Naive thymus-derived CD8-positive, alpha-beta T cell (primary cell): ENCODE data around the gene MAP3K2. TPM values are rescaled to one million over a fixed set of nuclear protein-coding genes. Genes with fewer than 3 reads are reported as not detected.
"Not testable (repeated sequence)": the region's sequence is repeated elsewhere in the genome, so short reads cannot be mapped to it uniquely, and the experiment has no call there.

Experiments used
- ATAC-seq, 2 donors: fragments of 150-1000 bp; cut with Tn5 transposase in 1 of 2; sonication (Bioruptor Pico), chemical (Tn5 transposase) in 1 of 2; 1 replicate in 1 of 2; 2 replicates in 1 of 2; pipeline ENCODE4 v1.10.0; 2021; ENCODE audit warnings: mild to moderate bottlenecking in 2 of 2, moderate library complexity in 2 of 2
- POLR2A ChIA-PET: fragments of 350-600 bp; sonication (Branson Sonifier 250); formaldehyde crosslinking; loops from one replicate; lab custom pipeline; 2021; ENCODE audit warnings: antibody characterized with exemption; lab: Charles Lee
- DNase-seq, 10 donors: peaks; one replicate each; pipeline versions ENCODE4 v3.0.0 to v3.0.0-alpha.2; 2020 to 2022
- H3K27ac Mint-ChIP-seq, 10 donors: one replicate each; pipeline ENCODE4 v1.8.0; 2020 to 2022; ENCODE audit warnings: mild to moderate bottlenecking in 10 of 10, mixed read lengths in 10 of 10, moderate library complexity in 4 of 10, inconsistent platforms in 1 of 10
- H3K27me3 Mint-ChIP-seq, 5 donors: one replicate each; pipeline ENCODE4 v1.8.0; 2021 to 2022; ENCODE audit warnings: mixed read lengths in 5 of 5
- H3K36me3 Mint-ChIP-seq, 3 donors: one replicate each; pipeline ENCODE4 v1.8.0; 2020 to 2022; ENCODE audit warnings: mixed read lengths in 3 of 3, mild to moderate bottlenecking in 2 of 3, inconsistent platforms in 1 of 3
- H3K4me1 Mint-ChIP-seq, 4 donors: one replicate each; pipeline ENCODE4 v1.8.0; 2021 to 2022; ENCODE audit warnings: mixed read lengths in 4 of 4
- H3K4me3 Mint-ChIP-seq, 10 donors: one replicate each; pipeline ENCODE4 v1.8.0; 2020 to 2022; ENCODE audit warnings: mild to moderate bottlenecking in 10 of 10, mixed read lengths in 10 of 10, moderate library complexity in 6 of 10, inconsistent platforms in 1 of 10
- H3K9me3 Mint-ChIP-seq, 9 donors: one replicate each; pipeline ENCODE4 v1.8.0; 2020 to 2022; ENCODE audit warnings: mixed read lengths in 9 of 9, mild to moderate bottlenecking in 3 of 9, inconsistent platforms in 1 of 9, moderate library complexity in 1 of 9
- polyA plus RNA-seq, 3 donors: library from polyadenylated mRNA; unstranded; fragments of 300-500 nt; fragmentation: Illumina TruSeq; gene quantifications; one replicate each; pipeline ENCODE4 v1.2.3, GENCODE V29; 2021
- total RNA-seq, 8 experiments: library from RNA in 2 of 8; stranded (reverse) in 2 of 8; gene quantifications; one replicate each; pipeline ENCODE4 v1.2.3 and lab custom pipeline; 2021 to 2026

MAP3K2 gene
- total and polyA plus RNA-seq, 5 experiments from 2014 or later = 36.0 to 80.6 (median 51.9) TPM

- H3K27ac Mint-ChIP-seq = no peak overlapping the region
- H3K4me3 Mint-ChIP-seq = no peak overlapping the region
- peaks cover 29 to 78% (median 71%) of the 10 kb centered on the region in 4 donors for H3K4me1 Mint-ChIP-seq
- no peaks in the 10 kb centered on the region for H3K27me3 Mint-ChIP-seq
- DNase-seq (no peak), ATAC-seq (no peak)
- peaks cover 0 to 4% (median 2%) of the 10 kb centered on the region in 3 donors for H3K36me3 Mint-ChIP-seq
- no peaks in the 10 kb centered on the region for H3K9me3 Mint-ChIP-seq
- POLR2A ChIA-PET = no interaction called here
Measured at GRCh38 chr2:127362971-127363370, 24.8 kb downstream of the MAP3K2 start.

- Mint-ChIP-seq H3K27me3 (no peaks in the 10 kb centered on the region), H3K4me1 (peaks cover 28 to 78% (median 71%) of the 10 kb centered on the region in 4 donors), H3K4me3 (peak overlapping the region in 1 of 10 donors; percentile 52), H3K27ac (peak overlapping the region in 3 of 10 donors; percentile 18 to 87 (median 50)), H3K9me3 (no peaks in the 10 kb centered on the region), H3K36me3 (peaks cover 0 to 4% (median 3%) of the 10 kb centered on the region in 3 donors)
- DNase-seq (no peak), ATAC-seq (no peak)
- POLR2A ChIA-PET = no interaction called here
Measured at GRCh38 chr2:127361929-127362885, 25.6 kb downstream of the MAP3K2 start.

GRCh38 chr2:127360242-127360641 is 27.5 kb downstream of the MAP3K2 start:
- Mint-ChIP-seq H3K27me3 (no peaks in the 10 kb centered on the region), H3K27ac (peak overlapping the region in 1 of 10 donors; percentile 23), H3K4me1 (peaks cover 23 to 76% (median 70%) of the 10 kb centered on the region in 4 donors), H3K4me3 (no peak overlapping the region), H3K36me3 (peaks cover 0 to 8% (median 7%) of the 10 kb centered on the region in 3 donors), H3K9me3 (no peaks in the 10 kb centered on the region)
- POLR2A ChIA-PET = no interaction called here
- no peak for DNase-seq
- no peak for ATAC-seq

GRCh38 chr2:127359520-127359919 is 28.3 kb downstream of the MAP3K2 start:
- peaks cover 0 to 8% (median 7%) of the 10 kb centered on the region in 3 donors for H3K36me3 Mint-ChIP-seq
- POLR2A ChIA-PET = no interaction called here
- ATAC-seq = no peak
- peak overlapping the region in 3 of 10 donors; percentile 46 to 61 (median 53) for H3K27ac Mint-ChIP-seq
- no peak for DNase-seq
- no peaks in the 10 kb centered on the region for H3K27me3 Mint-ChIP-seq
- peak overlapping the region in 1 of 10 donors; percentile 29 for H3K4me3 Mint-ChIP-seq
- no peaks in the 10 kb centered on the region for H3K9me3 Mint-ChIP-seq
- peaks cover 21 to 77% (median 71%) of the 10 kb centered on the region in 4 donors for H3K4me1 Mint-ChIP-seq

- ATAC-seq (no peak), DNase-seq (no peak)
- POLR2A ChIA-PET = no interaction called here
- Mint-ChIP-seq H3K9me3 (no peaks in the 10 kb centered on the region), H3K4me1 (peaks cover 18 to 77% (median 69%) of the 10 kb centered on the region in 4 donors), H3K27ac (peak overlapping the region in 3 of 10 donors; percentile 22 to 53 (median 42)), H3K4me3 (no peak overlapping the region), H3K27me3 (no peaks in the 10 kb centered on the region), H3K36me3 (peaks cover 0 to 8% (median 7%) of the 10 kb centered on the region in 3 donors)
Measured at GRCh38 chr2:127358971-127359370, 28.8 kb downstream of the MAP3K2 start.

GRCh38 chr2:127358044-127358443 is 29.7 kb downstream of the MAP3K2 start:
- H3K27me3 Mint-ChIP-seq = no peaks in the 10 kb centered on the region
- peaks cover 16 to 70% (median 62%) of the 10 kb centered on the region in 4 donors for H3K4me1 Mint-ChIP-seq
- H3K36me3 Mint-ChIP-seq = peaks cover 0 to 8% (median 7%) of the 10 kb centered on the region in 3 donors
- H3K9me3 Mint-ChIP-seq = no peaks in the 10 kb centered on the region
- POLR2A ChIA-PET = no interaction called here
- no peak overlapping the region for H3K4me3 Mint-ChIP-seq
- peak overlapping the region in 2 of 10 donors; percentile 38 to 42 for H3K27ac Mint-ChIP-seq
- ATAC-seq = no peak
- no peak for DNase-seq

- Mint-ChIP-seq H3K27me3 (no peaks in the 10 kb centered on the region), H3K27ac (peak overlapping the region in 2 of 10 donors; percentile 24 to 38), H3K4me1 (peaks cover 16 to 70% (median 62%) of the 10 kb centered on the region in 4 donors), H3K9me3 (no peaks in the 10 kb centered on the region), H3K36me3 (peaks cover 0 to 8% (median 7%) of the 10 kb centered on the region in 3 donors), H3K4me3 (no peak overlapping the region)
- POLR2A ChIA-PET = no interaction called here
- ATAC-seq (no peak), DNase-seq (no peak)
Measured at GRCh38 chr2:127357591-127357990, 30.2 kb downstream of the MAP3K2 start.

- ATAC-seq (no peak), DNase-seq (no peak)
- POLR2A ChIA-PET = no interaction called here
- Mint-ChIP-seq H3K27ac (no peak overlapping the region), H3K9me3 (peaks cover 0 to 2% (median 0%) of the 10 kb centered on the region in 9 donors), H3K4me1 (peaks cover 18 to 73% (median 65%) of the 10 kb centered on the region in 4 donors), H3K4me3 (no peak overlapping the region), H3K36me3 (peaks cover 0 to 10% (median 10%) of the 10 kb centered on the region in 3 donors), H3K27me3 (no peaks in the 10 kb centered on the region)
Measured at GRCh38 chr2:127356531-127356930, 31.2 kb downstream of the MAP3K2 start.

- peaks cover 20 to 77% (median 68%) of the 10 kb centered on the region in 4 donors for H3K4me1 Mint-ChIP-seq
Measured at GRCh38 chr2:127355407-127356008, 32.3 kb downstream of the MAP3K2 start.

GRCh38 chr2:127353873-127354676 is 33.7 kb downstream of the MAP3K2 start:
- H3K4me1 Mint-ChIP-seq = peaks cover 23 to 77% (median 68%) of the 10 kb centered on the region in 4 donors
- ATAC-seq, DNase-seq, H3K4me3 Mint-ChIP-seq, H3K27me3 Mint-ChIP-seq, H3K9me3 Mint-ChIP-seq, POLR2A ChIA-PET: not testable (repeated sequence)
- peak overlapping the region in 3 of 10 donors; percentile 16 to 66 (median 42) for H3K27ac Mint-ChIP-seq
- peaks cover 0 to 10% (median 5%) of the 10 kb centered on the region in 3 donors for H3K36me3 Mint-ChIP-seq

More at GRCh38 chr2:127355407-127356008, 32.3 kb downstream of the MAP3K2 start:
- peak overlapping the region in 4 of 10 donors; percentile 14 to 71 (median 20) for H3K27ac Mint-ChIP-seq
- no peaks in the 10 kb centered on the region for H3K27me3 Mint-ChIP-seq
- H3K36me3 Mint-ChIP-seq = peaks cover 0 to 10% (median 10%) of the 10 kb centered on the region in 3 donors
- H3K9me3 Mint-ChIP-seq = peaks cover 0 to 2% (median 0%) of the 10 kb centered on the region in 9 donors
- H3K4me3 Mint-ChIP-seq = no peak overlapping the region
- ATAC-seq = peak; percentile 73 to 78
- DNase-seq = peak in 8 of 10 donors; percentile 6 to 67 (median 34)
- POLR2A ChIA-PET = no interaction called here

- H3K27me3 Mint-ChIP-seq, H3K36me3 Mint-ChIP-seq, H3K4me3 Mint-ChIP-seq, DNase-seq, POLR2A ChIA-PET, ATAC-seq, H3K9me3 Mint-ChIP-seq: not testable (repeated sequence)
- Mint-ChIP-seq H3K27ac (peak overlapping the region in 1 of 10 donors; percentile 33), H3K4me1 (peaks cover 26 to 79% (median 68%) of the 10 kb centered on the region in 4 donors)
Measured at GRCh38 chr2:127353223-127353622, 34.6 kb downstream of the MAP3K2 start.

GRCh38 chr2:127351603-127352002 is 36.2 kb downstream of the MAP3K2 start:
- POLR2A ChIA-PET = no interaction called here
- ATAC-seq (no peak), DNase-seq (no peak)
- H3K9me3 Mint-ChIP-seq = peaks cover 0 to 2% (median 0%) of the 10 kb centered on the region in 9 donors
- H3K27ac Mint-ChIP-seq = peak overlapping the region in 2 of 10 donors; percentile 33 to 34
- peaks cover 0 to 3% (median 3%) of the 10 kb centered on the region in 3 donors for H3K36me3 Mint-ChIP-seq
- peak overlapping the region in 1 of 10 donors; percentile 5 for H3K4me3 Mint-ChIP-seq
- peaks cover 33 to 77% (median 71%) of the 10 kb centered on the region in 4 donors for H3K4me1 Mint-ChIP-seq
- H3K27me3 Mint-ChIP-seq = no peaks in the 10 kb centered on the region
